Osteocyte (in vitro differentiated cells): ENCODE measurements around the gene FAM78B. TPM values are rescaled to one million over a fixed set of nuclear protein-coding genes. Genes with fewer than 3 reads are reported as not detected.
A peak's percentile ranks its signal among the peaks of the same experiment; 100 is the strongest.

Experiments used
- DNase-seq: peaks from one replicate; pipeline ENCODE4 v3.0.0; 2021; ENCODE audit warnings: mixed read lengths; ENCODE audit not compliant: unreplicated experiment; ENCODE audit errors: extremely low spot score
- H3K27ac Mint-ChIP-seq: one replicate; pipeline ENCODE4 v1.8.0; 2021; ENCODE audit warnings: mild to moderate bottlenecking, mixed read lengths; ENCODE audit not compliant: unreplicated experiment
- H3K27me3 Mint-ChIP-seq: one replicate; pipeline ENCODE4 v1.8.0; 2021; ENCODE audit warnings: mixed read lengths; ENCODE audit not compliant: unreplicated experiment
- H3K36me3 Mint-ChIP-seq: one replicate; pipeline ENCODE4 v1.8.0; 2021; ENCODE audit warnings: mixed read lengths; ENCODE audit not compliant: unreplicated experiment
- H3K4me1 Mint-ChIP-seq: one replicate; pipeline ENCODE4 v1.8.0; 2021; ENCODE audit warnings: mixed read lengths; ENCODE audit not compliant: unreplicated experiment
- H3K4me3 Mint-ChIP-seq: one replicate; pipeline ENCODE4 v1.8.0; 2021; ENCODE audit warnings: mild to moderate bottlenecking, moderate library complexity, mixed read lengths; ENCODE audit not compliant: unreplicated experiment
- H3K9me3 Mint-ChIP-seq: one replicate; pipeline ENCODE4 v1.8.0; 2021; ENCODE audit warnings: mixed read lengths; ENCODE audit not compliant: unreplicated experiment
- total RNA-seq: library from RNA; stranded (reverse); gene quantifications from 2 replicates; pipeline ENCODE4 v1.2.1, GENCODE V29; 2021
- TF ChIP-seq, protein P1 (sequence below): fragments of 200-600 bp; sonication (generic); IDR thresholded peaks from 2 replicates; pipeline ENCODE4 v1.5.0; 2021; ENCODE audit warnings: antibody characterized with exemption, mild to moderate bottlenecking, moderate library complexity

FAM78B gene
- total RNA-seq, 1 donor from 2014 or later: 0.51 TPM

GRCh38 chr1:166166329-166166697 is 488 bp downstream of the FAM78B start:
- H3K4me3 Mint-ChIP-seq: no peak overlapping the region
- TF ChIP-seq, protein P1, sequence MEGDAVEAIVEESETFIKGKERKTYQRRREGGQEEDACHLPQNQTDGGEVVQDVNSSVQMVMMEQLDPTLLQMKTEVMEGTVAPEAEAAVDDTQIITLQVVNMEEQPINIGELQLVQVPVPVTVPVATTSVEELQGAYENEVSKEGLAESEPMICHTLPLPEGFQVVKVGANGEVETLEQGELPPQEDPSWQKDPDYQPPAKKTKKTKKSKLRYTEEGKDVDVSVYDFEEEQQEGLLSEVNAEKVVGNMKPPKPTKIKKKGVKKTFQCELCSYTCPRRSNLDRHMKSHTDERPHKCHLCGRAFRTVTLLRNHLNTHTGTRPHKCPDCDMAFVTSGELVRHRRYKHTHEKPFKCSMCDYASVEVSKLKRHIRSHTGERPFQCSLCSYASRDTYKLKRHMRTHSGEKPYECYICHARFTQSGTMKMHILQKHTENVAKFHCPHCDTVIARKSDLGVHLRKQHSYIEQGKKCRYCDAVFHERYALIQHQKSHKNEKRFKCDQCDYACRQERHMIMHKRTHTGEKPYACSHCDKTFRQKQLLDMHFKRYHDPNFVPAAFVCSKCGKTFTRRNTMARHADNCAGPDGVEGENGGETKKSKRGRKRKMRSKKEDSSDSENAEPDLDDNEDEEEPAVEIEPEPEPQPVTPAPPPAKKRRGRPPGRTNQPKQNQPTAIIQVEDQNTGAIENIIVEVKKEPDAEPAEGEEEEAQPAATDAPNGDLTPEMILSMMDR: no peak
- no peaks in the 10 kb centered on the region for H3K9me3 Mint-ChIP-seq
- H3K4me1 Mint-ChIP-seq: peaks cover 12% of the 10 kb centered on the region
- H3K27me3 Mint-ChIP-seq: peaks cover 51% of the 10 kb centered on the region
- no peak for DNase-seq
- H3K36me3 Mint-ChIP-seq: no peaks in the 10 kb centered on the region
- H3K27ac Mint-ChIP-seq: no peak overlapping the region

- peak overlapping the region; percentile 68 for H3K4me3 Mint-ChIP-seq
- H3K9me3 Mint-ChIP-seq: no peaks in the 10 kb centered on the region
- H3K4me1 Mint-ChIP-seq: peaks cover 12% of the 10 kb centered on the region
- H3K36me3 Mint-ChIP-seq: no peaks in the 10 kb centered on the region
- H3K27ac Mint-ChIP-seq: no peak overlapping the region
- H3K27me3 Mint-ChIP-seq: peaks cover 51% of the 10 kb centered on the region
- TF ChIP-seq, protein P1: no peak
- DNase-seq: no peak
Observed at GRCh38 chr1:166165661-166166328, 1.0 kb downstream of the FAM78B start.

DNA sequence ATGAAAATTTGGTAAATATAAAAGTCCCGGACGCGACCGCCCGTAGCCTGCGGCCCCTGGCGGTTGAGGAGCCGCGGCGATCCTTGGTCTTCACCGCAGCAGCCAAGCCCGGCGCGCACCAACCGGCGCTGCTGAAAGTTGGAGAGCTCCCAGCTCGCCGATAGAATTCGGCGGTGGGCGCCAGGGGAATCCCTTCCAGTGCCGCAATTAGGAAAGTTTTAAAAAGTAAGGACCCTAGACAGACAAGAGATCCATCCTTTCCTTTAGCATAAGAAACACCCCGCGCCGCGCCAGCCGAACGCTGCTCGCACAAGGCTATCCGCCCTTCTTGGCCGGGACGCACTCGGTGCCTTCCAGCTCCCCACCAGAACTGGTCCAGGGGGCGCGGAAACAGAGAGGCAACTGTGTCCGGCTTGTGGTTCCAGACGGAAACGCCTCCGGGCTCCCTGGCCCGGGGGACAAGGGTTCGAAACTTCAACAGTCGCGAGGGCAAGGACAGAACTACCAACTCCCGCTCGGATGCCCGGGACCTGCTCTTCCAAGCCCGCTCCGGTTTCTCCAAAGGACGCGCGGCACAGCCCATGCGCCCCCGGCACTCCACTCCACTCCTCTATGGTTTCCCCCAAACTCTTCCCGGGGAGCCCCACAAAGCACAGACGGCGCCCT is 1.7 kb downstream of the FAM78B start:
- no peaks in the 10 kb centered on the region for H3K9me3 Mint-ChIP-seq
- peak overlapping the region; percentile 68 for H3K4me3 Mint-ChIP-seq
- no peak overlapping the region for H3K27ac Mint-ChIP-seq
- H3K36me3 Mint-ChIP-seq: no peaks in the 10 kb centered on the region
- TF ChIP-seq, protein P1: peak; percentile 54
- no peak for DNase-seq
- H3K4me1 Mint-ChIP-seq: peaks cover 12% of the 10 kb centered on the region
- peaks cover 49% of the 10 kb centered on the region for H3K27me3 Mint-ChIP-seq

GRCh38 chr1:166164646-166164994 is 2.2 kb downstream of the FAM78B start:
- Mint-ChIP-seq H3K36me3 (no peaks in the 10 kb centered on the region), H3K27ac (no peak overlapping the region), H3K4me3 (peak overlapping the region; percentile 68)

DNA sequence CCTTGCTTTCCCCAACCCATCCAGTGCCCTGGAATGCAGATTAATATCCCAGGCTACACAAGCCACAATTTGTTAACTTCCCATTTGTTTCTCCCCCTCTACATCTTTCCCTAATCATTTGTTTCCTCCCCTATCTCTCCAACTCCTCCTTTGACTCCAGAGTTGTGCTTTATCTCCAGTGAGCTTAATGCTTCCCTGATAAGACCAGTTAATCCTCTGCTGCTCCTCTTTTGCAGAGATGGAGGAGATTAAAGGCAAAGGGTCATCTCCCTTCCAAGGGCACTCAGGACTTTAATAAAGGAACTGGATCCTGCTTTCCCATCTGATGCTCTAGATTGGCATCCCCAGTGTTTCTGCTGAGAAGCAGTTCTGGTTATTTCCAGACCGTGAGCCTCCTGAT is 7.1 kb downstream of the FAM78B start:
- no peaks in the 10 kb centered on the region for H3K4me1 Mint-ChIP-seq
- H3K9me3 Mint-ChIP-seq: no peaks in the 10 kb centered on the region
- H3K27ac Mint-ChIP-seq: no peak overlapping the region
- DNase-seq: no peak
- H3K27me3 Mint-ChIP-seq: peaks cover 24% of the 10 kb centered on the region
- TF ChIP-seq, protein P1: no peak
- no peak overlapping the region for H3K4me3 Mint-ChIP-seq
- H3K36me3 Mint-ChIP-seq: no peaks in the 10 kb centered on the region

More at GRCh38 chr1:166164646-166164994, 2.2 kb downstream of the FAM78B start:
- peaks cover 49% of the 10 kb centered on the region for H3K27me3 Mint-ChIP-seq
- peaks cover 12% of the 10 kb centered on the region for H3K4me1 Mint-ChIP-seq
- TF ChIP-seq, protein P1: no peak
- DNase-seq: no peak
- no peaks in the 10 kb centered on the region for H3K9me3 Mint-ChIP-seq
